GM18873 (cell line): Measurements from ENCODE around the gene USP24.
A peak's percentile ranks its signal among the peaks of the same experiment; 100 is the strongest.

ENCODE experiments used
- ATAC-seq: cut with Tn5 transposase; IDR thresholded peaks from one replicate; pipeline ENCODE4 v1.9.1; 2021; ENCODE audit warnings: mild to moderate bottlenecking, moderate library complexity, moderate number of reproducible peaks; ENCODE audit not compliant: unreplicated experiment, low FRiP score

Gene USP24

GRCh38 chr1:55215194-55216021 lies at the start of gene USP24:
TSS of gene USP24 (minus strand) at chr1:55215364. CDS start at chr1:55215113, 251 bp downstream.
- ATAC-seq: peak; percentile 43

- no peak for ATAC-seq
Measured at GRCh38 chr1:55262822-55263221, 47.7 kb upstream of the USP24 start.

GRCh38 chr1:55259911-55260609 lies 44.9 kb upstream of the USP24 start:
- no peak for ATAC-seq

- ATAC-seq: no peak
Measured at GRCh38 chr1:55257958-55258357, 42.8 kb upstream of the USP24 start.

- ATAC-seq: no peak
Measured at GRCh38 chr1:55255901-55256300, 40.7 kb upstream of the USP24 start.

- no peak for ATAC-seq
Measured at GRCh38 chr1:55252942-55253589, 37.9 kb upstream of the USP24 start.

GRCh38 chr1:55250399-55251075 lies 35.4 kb upstream of the USP24 start:
- ATAC-seq: no peak

GRCh38 chr1:55249646-55250398 lies 34.7 kb upstream of the USP24 start:
- no peak for ATAC-seq

GRCh38 chr1:55246896-55247295 lies 31.7 kb upstream of the USP24 start:
- no peak for ATAC-seq

- no peak for ATAC-seq
Measured at GRCh38 chr1:55246331-55246730, 31.2 kb upstream of the USP24 start.

- no peak for ATAC-seq
Measured at GRCh38 chr1:55245781-55246180, 30.6 kb upstream of the USP24 start.

- no peak for ATAC-seq
Measured at GRCh38 chr1:55244476-55245099, 29.4 kb upstream of the USP24 start.

- no peak for ATAC-seq
Measured at GRCh38 chr1:55243655-55244054, 28.5 kb upstream of the USP24 start.

GRCh38 chr1:55239548-55239947 lies 24.4 kb upstream of the USP24 start:
- ATAC-seq: no peak

- no peak for ATAC-seq
Measured at GRCh38 chr1:55235722-55236121, 20.6 kb upstream of the USP24 start.

- no peak for ATAC-seq
Measured at GRCh38 chr1:55234016-55234415, 18.9 kb upstream of the USP24 start.

GRCh38 chr1:55233145-55233777 lies 18.1 kb upstream of the USP24 start:
- ATAC-seq: no peak

- no peak for ATAC-seq
Measured at GRCh38 chr1:55232448-55233144, 17.4 kb upstream of the USP24 start.

GRCh38 chr1:55231745-55232144 lies 16.6 kb upstream of the USP24 start:
- ATAC-seq: no peak
